K562 (cell line): ENCODE data around the gene ACP5. TPM values are rescaled to one million over a fixed set of nuclear protein-coding genes. Genes with fewer than 3 reads are reported as not detected.

Experiments
- ATAC-seq: fragments of 200-7000 bp; cut with Tn5 transposase; 3 replicates; pipeline ENCODE4 v1.9.1; 2020; ENCODE audit warnings: moderate library complexity
- BruUV-seq: library from RNA; stranded (reverse); fragments of 400-500 nt; replicated peaks from 2 replicates; lab custom pipeline; 2021; lab: Mats Ljungman, UMichigan
- CTCF ChIA-PET: fragments of 300-600 bp; formaldehyde crosslinking; extraction: SDS; loops from one replicate; lab custom pipeline; 2021; ENCODE audit warnings: low intra/inter-chr PET ratio; lab: Yijun Ruan, JAX
- POLR2A ChIA-PET: fragments of 300-600, 350-650 bp; sonication (Branson Sonifier 250); formaldehyde crosslinking; extraction: SDS; loops from one replicate; lab custom pipeline; 2021; ENCODE audit warnings: antibody characterized with exemption, inconsistent platforms; lab: Yijun Ruan, JAX
- DNase-seq, 4 experiments: peaks; one replicate each; pipeline versions ENCODE4 v3.0.0 to v3.0.0-alpha.2; 2011 to 2018; ENCODE audit warnings: low spot score in 3 of 4, mixed read lengths in 3 of 4; ENCODE audit errors: extremely low read depth in 1 of 4
- FAIRE-seq: peaks from 2 replicates; lab custom pipeline; 2011; peaks lifted over from hg19 to GRCh38; lab: Jason Lieb, UNC
- H2AFZ ChIP-seq: 2 replicates; pipeline ENCODE4 v1.6.0; 2011; ENCODE audit warnings: low read depth, low read length, control low read depth, inconsistent platforms
- H3K27ac ChIP-seq: fragments of 200-600 bp; 3 replicates; pipeline ENCODE4 v1.8.0; 2011; ENCODE audit warnings: low read depth, mild to moderate bottlenecking, control low read depth, inconsistent platforms, low read length, moderate library complexity, mixed read lengths; ENCODE audit errors: extremely low read depth
- H3K27me3 ChIP-seq, 2 experiments: fragments of 300-600 bp in 1 of 2; 2 replicates in 1 of 2; 3 replicates in 1 of 2; pipeline versions ENCODE4 v1.6.0 to v1.8.0; 2011; ENCODE audit warnings: inconsistent platforms in 2 of 2, low read length in 2 of 2, mild to moderate bottlenecking in 1 of 2, mixed read lengths in 1 of 2, moderate library complexity in 1 of 2; ENCODE audit not compliant: control insufficient read depth in 2 of 2, insufficient read depth in 2 of 2
- H3K36me3 ChIP-seq: fragments of 300-600 bp; 3 replicates; pipeline ENCODE4 v1.8.0; 2011; ENCODE audit warnings: mild to moderate bottlenecking, low read length, inconsistent platforms; ENCODE audit not compliant: control insufficient read depth, insufficient read depth
- H3K4me1 ChIP-seq, 2 experiments: fragments of 200-600 bp in 1 of 2; replicated peaks in 1 of 2; 2 replicates in 1 of 2; 3 replicates in 1 of 2; pipeline versions ENCODE4 v1.5.1 to v1.8.0; 2011; ENCODE audit warnings: inconsistent platforms in 2 of 2, low read length in 2 of 2, mild to moderate bottlenecking in 1 of 2, mixed read lengths in 1 of 2, moderate library complexity in 1 of 2; ENCODE audit not compliant: control insufficient read depth in 2 of 2, insufficient read depth in 2 of 2
- H3K4me2 ChIP-seq: 2 replicates; pipeline ENCODE4 v1.6.1; 2011; ENCODE audit warnings: low read length, control low read depth, inconsistent platforms, mixed read lengths; ENCODE audit not compliant: insufficient read depth
- H3K4me3 ChIP-seq: fragments of 200-600 bp; sonication (generic), shearing (Covaris generic); 2 replicates; pipeline ENCODE4 v1.5.1; 2016; ENCODE audit warnings: control low read depth, inconsistent platforms
- H3K79me2 ChIP-seq: fragments of 200-600 bp; 3 replicates; pipeline ENCODE4 v1.8.0; 2011; ENCODE audit warnings: low read length, inconsistent platforms; ENCODE audit not compliant: control insufficient read depth, insufficient read depth
- H3K9ac ChIP-seq, 2 experiments: 2 replicates each; pipeline versions ENCODE4 v1.6.0 to v1.6.1; 2011; ENCODE audit warnings: low read depth in 2 of 2, low read length in 2 of 2, control low read depth in 1 of 2, inconsistent platforms in 1 of 2, mild to moderate bottlenecking in 1 of 2, mixed read lengths in 1 of 2; ENCODE audit not compliant: insufficient read depth in 1 of 2
- H3K9me1 ChIP-seq: one replicate; pipeline ENCODE4 v1.6.0; 2011; ENCODE audit warnings: inconsistent platforms, mild to moderate bottlenecking, low read length, moderate library complexity; ENCODE audit not compliant: control insufficient read depth, insufficient read depth
- H3K9me3 ChIP-seq: replicated peaks from 2 replicates; pipeline ENCODE4 v1.5.1; 2011; ENCODE audit warnings: low read depth, low read length, inconsistent platforms; ENCODE audit not compliant: control insufficient read depth, insufficient read depth
- H4K20me1 ChIP-seq: replicated peaks from 2 replicates; pipeline ENCODE4 v1.6.1; 2011; ENCODE audit warnings: low read length, inconsistent platforms, mixed read lengths; ENCODE audit not compliant: control insufficient read depth, insufficient read depth
- CXXC5 ChIP-seq: fragments of 250-450 bp; sonication (Bioruptor Pico); IDR thresholded peaks from 2 replicates; pipeline ENCODE4 v1.8.0; 2022; ENCODE audit warnings: inconsistent platforms, mild to moderate bottlenecking, moderate library complexity
- DMBX1 ChIP-seq: fragments of 250-450 bp; sonication (Bioruptor Pico); IDR thresholded peaks from 2 replicates; pipeline ENCODE4 v1.8.0; 2022; ENCODE audit warnings: inconsistent platforms, mild to moderate bottlenecking, moderate library complexity, borderline replicate concordance
- FIP1L1 ChIP-seq: fragments of 200-400 bp; formaldehyde crosslinking; IDR thresholded peaks from 2 replicates; pipeline ENCODE4 v1.6.1; 2018; ENCODE audit warnings: mild to moderate bottlenecking, low read depth, low read length; ENCODE audit not compliant: poor library complexity, severe bottlenecking
- HDAC2 ChIP-seq: fragments of 450-650 bp; IDR thresholded peaks from 2 replicates; pipeline ENCODE4 v1.6.1; 2016; ENCODE audit warnings: mild to moderate bottlenecking
- HMGN3 ChIP-seq: IDR thresholded peaks from 2 replicates; pipeline ENCODE4 v1.6.1; 2011; ENCODE audit warnings: borderline replicate concordance, low read depth, mild to moderate bottlenecking, mixed read lengths, low read length; ENCODE audit not compliant: insufficient read length; ENCODE audit errors: extremely low read depth
- PATZ1 ChIP-seq: fragments of 250-450 bp; sonication (Bioruptor Pico); IDR thresholded peaks from 2 replicates; pipeline ENCODE4 v1.5.0; 2020; ENCODE audit warnings: mild to moderate bottlenecking, borderline replicate concordance
- TSC22D4 ChIP-seq: fragments of 450-650 bp; IDR thresholded peaks from 2 replicates; pipeline ENCODE4 v1.6.1; 2016; ENCODE audit warnings: missing genetic modification characterization, missing biosample characterization, control low read depth
- ZSCAN29 ChIP-seq: fragments of 450-650 bp; IDR thresholded peaks from 2 replicates; pipeline ENCODE4 v1.6.1; 2017
- WGBS: fragments of 100-300 bp; shearing (Covaris generic); methylation state at CpG from one replicate; pipeline ENCODE4 v1.1.6; 2016; ENCODE audit warnings: low coverage, mixed read lengths; ENCODE audit not compliant: insufficient coverage; ENCODE audit errors: missing lambda C conversion rate; 5-methylcytosine and 5-hydroxymethylcytosine counted together
- in situ Hi-C: fragments of 300-500 bp; cut with MboI; formaldehyde crosslinking; loops from 4 replicates; pipeline ENCODE4 v1.15.0; 2018; ENCODE audit warnings: inconsistent platforms, mixed read lengths
- intact Hi-C: fragments of 100-400 bp; cut with micrococcal nuclease; formaldehyde crosslinking; loops from 2 replicates; pipeline ENCODE4 v1.14.2; 2022
- polyA plus RNA-seq, 8 experiments: library from polyadenylated mRNA; depleted of rRNA in 4 of 8; stranded (reverse) in 5 of 8; unstranded in 3 of 8; fragments of >200 nt; fragmentation: Nextera tagmentation in 2 of 8; fragmentation: Illumina TruSeq in 1 of 8; extraction: Ambion mirVana in 2 of 8; extraction: Trizol in 1 of 8; gene quantifications; 2 replicates each; pipeline versions ENCODE4 v1.2.1 to v1.2.3, GENCODE V29; 2011 to 2014; ENCODE audit warnings: inconsistent platforms in 1 of 8, missing spikeins in 1 of 8
- total RNA-seq, 7 experiments: library from RNA; depleted of rRNA in 6 of 7; stranded (reverse); fragments of >200 nt in 6 of 7; fragmentation: Illumina TruSeq in 2 of 7; extraction: Trizol in 2 of 7; gene quantifications; 2 replicates each; pipeline versions ENCODE4 v1.2.1 to v1.2.3, GENCODE V29; 2011 to 2021; ENCODE audit warnings: low replicate concordance in 1 of 7
- TF ChIP-seq, protein P1 (sequence below), 2 experiments: fragments of 450-650 bp; conservative IDR thresholded peaks; 2 replicates each; pipeline ENCODE4 v1.6.1; 2017; ENCODE audit warnings: mild to moderate bottlenecking in 2 of 2, moderate library complexity in 2 of 2

Gene ACP5
- total and polyA plus RNA-seq, 9 of the 15 experiments (the other 6 are each of a cell fraction or from before 2014, with no cell fraction given): 0.06 to 1.1 (median 0.31) TPM; not detected in 1

DNA sequence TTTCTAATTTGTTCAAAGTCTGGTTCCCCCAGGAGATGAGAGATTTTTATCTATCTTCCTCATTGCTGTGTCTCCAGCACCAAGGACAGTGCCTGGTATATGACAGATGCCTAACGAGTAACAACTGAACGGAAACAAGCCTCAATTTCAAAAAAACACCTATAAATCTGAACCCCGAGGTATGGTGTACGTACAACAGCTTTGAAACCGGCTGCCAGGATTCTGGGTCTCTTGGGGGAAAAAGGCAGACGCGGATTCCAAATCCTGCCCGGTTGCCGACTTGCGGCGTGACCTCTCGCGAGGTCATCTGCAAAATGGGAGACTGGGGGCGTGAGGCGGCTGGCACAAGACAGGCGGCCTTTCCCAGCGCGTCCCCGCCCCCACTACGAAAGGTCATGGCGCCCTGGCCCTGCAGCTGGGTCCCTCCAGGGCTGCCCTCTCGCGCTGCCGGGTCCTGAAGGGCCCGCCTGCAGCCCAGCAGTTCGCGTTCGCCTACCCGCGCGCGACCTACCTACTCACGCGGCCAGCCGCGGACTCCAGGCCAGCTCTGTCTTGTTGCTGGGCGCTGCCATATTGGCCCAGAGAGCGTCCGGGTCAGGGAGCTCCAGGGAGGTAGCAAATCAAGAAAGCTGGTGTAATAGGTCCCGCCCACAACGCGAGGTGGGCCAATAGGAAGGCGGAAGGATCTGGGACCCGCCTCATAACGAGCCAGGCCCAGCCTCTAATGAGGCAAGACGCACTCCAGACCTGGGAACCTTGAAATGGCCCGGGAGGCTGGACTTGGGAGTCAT lies 48.7 kb downstream of the ACP5 start, which contains the start of gene ECSIT:
Gene ECSIT (minus strand): TSS at position 584 of the 791 bp plus-strand sequence. CDS start 9,964 bp downstream, outside the sequence.
- intact Hi-C loops (no loop called here), in situ Hi-C loops (no loop called here)
- 2% methylated on average over 45 of the region's 47 CpGs for WGBS
- ChIA-PET CTCF (interaction anchor here (0.6 kb wide), 1 partner anchor 36 kb away, joined by 3 read pairs; no protein-coding TSS in a partner anchor), POLR2A (interaction anchor here (0.6 to 2.6 kb wide), 6 partner anchors 10 to 187 kb away, joined by 3 to 13 read pairs (median 4); partner anchors contain the start of genes CNN1, ELOF1, SWSAP1 and ZNF627)
- Histone ChIP-seq H3K9me3 (no peaks in the 10 kb centered on the region), H3K9me1 (no peaks in the 10 kb centered on the region), H4K20me1 (no peaks in the 10 kb centered on the region), H2AFZ (peak within 1 kb of the TSS; percentile 91), H3K79me2 (peaks cover 23% of the 10 kb centered on the region), H3K9ac (peak within 1 kb of the TSS; percentile 76 to 93), H3K36me3 (peaks cover 11% of the 10 kb centered on the region; the same call in 2 of the 3 replicates), H3K4me1 (peaks cover 5 to 12% of the 10 kb centered on the region in 2 experiments; a peak in 4 of 5 replicates), H3K27ac (peak within 1 kb of the TSS; percentile 84), H3K4me2 (peak within 1 kb of the TSS; percentile 85), H3K27me3 (no peaks in the 10 kb centered on the region), H3K4me3 (peak within 1 kb of the TSS; percentile 64)
- FAIRE-seq (peak; percentile 99), DNase-seq (peak; percentile 93 to 99 (median 96)), ATAC-seq (peak; percentile 99)
- TSS peak; percentile 79 for BruUV-seq
- TF ChIP-seq, protein P1, sequence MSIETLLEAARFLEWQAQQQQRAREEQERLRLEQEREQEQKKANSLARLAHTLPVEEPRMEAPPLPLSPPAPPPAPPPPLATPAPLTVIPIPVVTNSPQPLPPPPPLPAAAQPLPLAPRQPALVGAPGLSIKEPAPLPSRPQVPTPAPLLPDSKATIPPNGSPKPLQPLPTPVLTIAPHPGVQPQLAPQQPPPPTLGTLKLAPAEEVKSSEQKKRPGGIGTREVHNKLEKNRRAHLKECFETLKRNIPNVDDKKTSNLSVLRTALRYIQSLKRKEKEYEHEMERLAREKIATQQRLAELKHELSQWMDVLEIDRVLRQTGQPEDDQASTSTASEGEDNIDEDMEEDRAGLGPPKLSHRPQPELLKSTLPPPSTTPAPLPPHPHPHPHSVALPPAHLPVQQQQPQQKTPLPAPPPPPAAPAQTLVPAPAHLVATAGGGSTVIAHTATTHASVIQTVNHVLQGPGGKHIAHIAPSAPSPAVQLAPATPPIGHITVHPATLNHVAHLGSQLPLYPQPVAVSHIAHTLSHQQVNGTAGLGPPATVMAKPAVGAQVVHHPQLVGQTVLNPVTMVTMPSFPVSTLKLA (conservative IDR thresholded peaks at IDR 0.05): peak; percentile 91 to 96
- no peak for TF ChIP-seq PATZ1 (CRISPR knock-in tag)
- no peak for TF ChIP-seq TSC22D4
- peak; percentile 51; the same call in 1 of the 2 replicates for TF ChIP-seq DMBX1 (CRISPR knock-in tag)
- peak; percentile 81 for TF ChIP-seq FIP1L1
- TF ChIP-seq CXXC5 (CRISPR knock-in tag): peak; percentile 74
- peak; percentile 79 for TF ChIP-seq HMGN3
- TF ChIP-seq HDAC2: peak; percentile 95; the same call in 1 of the 2 replicates
- no peak for TF ChIP-seq ZSCAN29
